Fibroblast of skin of back (primary cell): ENCODE measurements around the gene ZNF280D.
"Not testable (repeated sequence)": the region's sequence is repeated elsewhere in the genome, so short reads cannot be mapped to it uniquely, and the experiment has no call there.

Experiments
- DNase-seq: peaks from one replicate; pipeline ENCODE4 v3.0.0-alpha.2; 2013

ZNF280D gene

DNA sequence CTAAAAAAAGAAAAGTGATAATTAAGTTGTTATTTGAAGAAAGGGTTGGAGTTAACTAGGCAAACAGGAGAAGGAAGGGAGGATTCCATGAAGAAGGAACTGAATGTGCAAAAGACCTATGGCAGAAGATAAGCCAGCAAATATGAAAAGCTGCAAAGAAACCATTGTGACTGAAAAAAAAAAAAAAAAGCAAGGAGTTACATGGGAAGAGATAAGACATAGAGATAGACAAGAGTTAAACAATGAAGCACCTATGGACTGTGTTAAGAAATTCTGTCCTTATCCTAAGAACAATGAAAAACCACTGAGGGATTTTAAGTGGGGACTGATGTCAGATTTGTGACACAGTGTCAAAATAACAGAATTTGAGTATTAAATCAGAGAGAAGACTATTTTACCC lies 17.0 kb downstream of the ZNF280D start:
- DNase-seq: no peak

DNA sequence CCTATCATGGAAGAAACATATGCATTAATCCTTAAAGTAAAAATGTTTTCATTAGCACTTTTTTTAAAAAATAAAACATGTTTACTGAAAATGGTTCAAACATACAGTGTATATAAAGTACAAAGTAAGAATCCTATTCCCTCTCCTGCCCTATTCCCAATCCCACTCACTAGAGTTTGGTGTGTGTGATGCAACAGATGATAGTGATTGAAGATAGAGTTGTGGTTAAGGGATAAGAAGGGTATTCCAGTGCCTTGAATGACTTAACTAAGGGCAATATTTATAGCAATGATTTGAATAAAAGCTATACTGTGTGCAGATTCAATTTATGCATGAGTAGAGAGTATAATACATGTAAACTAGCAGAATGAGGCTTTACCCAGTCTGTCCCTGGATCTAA lies 18.1 kb downstream of the ZNF280D start:
- DNase-seq: no peak

GRCh38 chr15:56709502-56709901 lies 23.8 kb downstream of the ZNF280D start:
- not testable (repeated sequence) for DNase-seq

DNA sequence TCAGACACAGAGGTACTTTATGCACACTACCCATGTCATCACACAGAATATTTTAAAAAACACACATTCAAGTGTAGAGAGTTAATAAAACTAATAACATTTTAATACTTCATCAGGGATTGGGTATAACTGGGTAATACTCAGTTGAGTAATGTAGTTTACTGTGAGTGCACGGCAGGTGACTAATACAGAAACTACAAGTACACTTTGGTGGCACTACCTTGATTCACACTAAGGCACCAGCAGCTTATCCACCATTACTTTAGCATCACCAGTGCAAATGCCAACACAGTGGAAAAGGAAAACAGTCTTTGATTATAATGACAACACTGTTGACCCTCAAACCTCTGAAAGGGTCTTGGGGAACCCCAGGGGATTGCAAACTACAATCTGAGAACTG lies 33.6 kb downstream of the ZNF280D start:
- DNase-seq: no peak

DNA sequence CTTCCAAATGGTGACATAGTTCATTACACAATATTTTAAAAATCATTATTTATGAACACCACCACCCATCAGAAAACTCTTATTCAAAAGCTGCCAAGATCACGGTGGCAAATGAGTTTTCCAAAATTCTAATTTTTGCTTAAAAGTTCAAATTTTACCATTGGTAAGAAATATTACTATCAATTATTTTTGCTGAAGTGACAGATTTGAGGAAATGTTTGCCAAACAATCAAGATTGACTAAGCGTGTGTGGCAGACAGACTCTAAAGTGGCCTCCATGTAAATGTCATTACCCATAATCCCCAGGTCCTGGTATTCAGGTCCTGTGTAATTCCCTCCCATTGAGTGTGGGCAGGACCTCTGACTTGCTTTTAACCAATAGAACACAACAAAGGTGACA lies 35.0 kb downstream of the ZNF280D start:
- no peak for DNase-seq

DNA sequence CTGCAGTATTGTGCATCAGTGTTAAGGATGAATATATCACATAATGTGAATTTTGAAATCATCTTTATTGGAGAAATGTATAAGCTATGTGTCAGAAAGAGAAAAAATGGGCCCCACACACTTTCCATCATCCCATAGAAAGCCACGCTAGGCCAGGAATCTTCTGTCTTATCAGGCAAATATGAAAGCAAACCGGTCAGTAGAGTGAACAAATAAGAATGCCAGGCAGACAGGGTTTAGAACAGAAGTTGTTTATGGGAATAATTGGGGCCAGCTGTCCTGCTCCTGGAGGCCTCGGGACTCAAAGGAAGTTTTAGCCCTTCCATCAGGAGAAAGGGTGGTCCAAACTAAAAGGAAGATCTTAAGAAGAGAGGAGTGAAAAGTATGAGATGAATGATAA lies 39.5 kb downstream of the ZNF280D start:
- DNase-seq: peak; percentile 25

- DNase-seq: no peak
Observed at GRCh38 chr15:56690733-56691132, 42.6 kb downstream of the ZNF280D start.

DNA sequence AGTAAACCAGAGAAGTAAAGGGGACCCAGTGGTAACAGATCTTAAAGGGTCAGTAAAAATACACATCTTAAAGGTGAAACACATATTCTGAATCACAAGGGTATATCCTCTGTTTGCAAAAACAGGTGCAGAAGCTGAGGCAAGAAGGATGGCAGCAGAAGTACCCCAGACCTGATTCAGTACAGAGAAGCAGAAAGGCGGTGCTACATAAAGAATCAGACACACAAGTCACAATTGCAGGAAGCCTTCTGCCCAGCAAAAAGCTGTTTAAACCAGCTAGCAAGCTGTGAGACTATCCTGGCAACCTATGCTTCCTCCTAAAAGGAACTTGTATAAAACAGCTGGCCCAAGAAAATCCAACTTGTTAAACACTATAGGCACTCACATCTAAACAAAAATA lies 49.4 kb downstream of the ZNF280D start:
- DNase-seq: no peak

DNA sequence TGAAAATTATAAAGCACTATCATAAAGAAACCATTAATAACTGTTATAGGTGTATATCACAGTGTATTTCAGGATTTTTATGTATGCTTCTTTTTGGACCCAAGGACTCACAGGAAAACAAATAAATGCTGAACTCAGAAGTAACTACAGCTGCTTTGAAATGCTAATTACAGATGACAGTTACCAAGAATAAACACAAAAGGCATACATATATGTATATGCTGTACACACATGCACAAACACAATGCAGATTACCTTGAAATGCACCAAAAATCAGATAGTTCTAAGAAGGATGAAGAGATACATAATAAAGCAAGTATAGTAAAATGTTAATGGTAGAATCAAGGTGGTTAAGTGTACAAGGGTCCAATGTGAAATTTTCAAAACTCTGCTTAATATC lies 52.2 kb downstream of the ZNF280D start:
- DNase-seq: no peak

- no peak for DNase-seq
Observed at GRCh38 chr15:56679225-56679624, 54.1 kb downstream of the ZNF280D start.

- DNase-seq: no peak
Observed at GRCh38 chr15:56678571-56678970, 54.7 kb downstream of the ZNF280D start.

- no peak for DNase-seq
Observed at GRCh38 chr15:56677271-56677670, 56.0 kb downstream of the ZNF280D start.

GRCh38 chr15:56675930-56676329 lies 57.4 kb downstream of the ZNF280D start:
- DNase-seq: no peak

DNA sequence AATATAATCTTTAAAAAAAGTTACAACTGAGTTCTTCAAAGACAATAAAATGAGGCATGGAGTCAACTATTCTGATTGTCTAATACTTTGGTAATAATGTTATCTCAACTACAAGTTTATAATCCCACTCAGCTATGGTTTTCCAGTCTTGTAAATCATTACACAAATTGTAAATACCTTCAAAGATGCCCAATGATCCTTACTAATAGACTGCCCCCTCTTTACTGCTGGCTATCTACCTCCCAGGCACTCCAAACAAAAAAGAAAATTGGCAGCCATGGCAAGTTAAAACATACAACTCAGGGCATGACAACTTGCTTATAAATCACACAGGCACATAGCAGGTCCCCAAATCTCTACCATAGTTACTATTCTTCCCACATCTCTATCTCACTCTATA lies 58.5 kb downstream of the ZNF280D start:
- no peak for DNase-seq

GRCh38 chr15:56672721-56673120 lies 60.6 kb downstream of the ZNF280D start:
- DNase-seq: peak; percentile 45

DNA sequence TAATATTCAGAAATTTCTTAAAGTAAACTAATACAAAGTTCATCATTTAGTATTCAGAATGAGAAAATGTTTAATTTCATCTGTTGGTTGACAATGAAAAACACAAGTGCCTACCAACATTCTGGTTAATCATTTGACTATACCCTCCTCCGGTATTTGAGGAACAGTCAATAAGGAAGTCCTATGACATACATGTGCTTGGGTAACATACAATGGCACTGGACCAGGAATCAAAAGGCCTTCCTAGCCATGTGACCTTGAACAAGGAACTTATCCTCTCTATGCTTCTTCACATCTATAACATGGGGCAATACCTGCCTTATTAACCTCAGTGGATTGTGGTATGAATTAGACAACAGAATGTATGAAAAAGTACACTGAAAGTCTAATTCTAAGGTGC lies 65.8 kb downstream of the ZNF280D start:
- DNase-seq: no peak

DNA sequence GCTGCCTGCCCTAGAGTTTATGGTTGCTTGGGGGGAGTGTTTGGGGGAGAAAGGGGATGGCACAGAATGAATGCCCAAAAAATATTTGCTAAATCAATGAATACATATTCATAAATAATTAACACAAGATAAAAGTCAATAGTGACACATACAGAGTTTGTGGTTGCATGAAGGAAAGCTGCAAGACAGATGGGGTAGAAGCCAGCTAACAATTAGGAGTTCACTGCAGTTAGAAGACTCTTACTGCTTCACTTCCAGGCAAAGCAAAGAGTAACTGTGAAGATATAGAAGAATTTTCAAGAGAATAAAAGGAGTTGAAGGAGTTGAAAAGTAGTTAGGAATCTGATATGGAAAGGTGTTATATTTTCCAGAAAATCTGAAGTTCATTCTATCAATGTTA lies 72.4 kb downstream of the ZNF280D start:
- no peak for DNase-seq

- no peak for DNase-seq
Observed at GRCh38 chr15:56659197-56659596, 74.1 kb downstream of the ZNF280D start.

- no peak for DNase-seq
Observed at GRCh38 chr15:56654624-56655023, 78.7 kb downstream of the ZNF280D start.

DNA sequence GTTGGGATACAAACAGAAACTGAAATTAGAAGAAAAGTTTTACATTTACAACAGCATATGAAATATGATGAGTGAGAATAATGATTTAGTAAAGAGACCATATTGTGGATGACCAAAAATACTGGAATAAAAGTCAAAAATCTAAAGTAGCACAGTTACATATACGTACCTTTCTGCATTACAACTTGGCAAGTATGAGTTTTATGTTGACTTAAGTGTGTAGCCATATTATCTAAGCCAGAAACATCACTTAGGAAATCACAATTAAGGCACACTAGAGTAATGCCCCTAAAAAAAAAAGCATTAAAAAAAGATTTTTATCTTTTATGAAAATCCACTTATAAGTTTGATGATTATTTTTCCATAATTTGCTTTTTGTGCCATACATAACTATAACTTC lies 79.1 kb downstream of the ZNF280D start:
- no peak for DNase-seq

DNA sequence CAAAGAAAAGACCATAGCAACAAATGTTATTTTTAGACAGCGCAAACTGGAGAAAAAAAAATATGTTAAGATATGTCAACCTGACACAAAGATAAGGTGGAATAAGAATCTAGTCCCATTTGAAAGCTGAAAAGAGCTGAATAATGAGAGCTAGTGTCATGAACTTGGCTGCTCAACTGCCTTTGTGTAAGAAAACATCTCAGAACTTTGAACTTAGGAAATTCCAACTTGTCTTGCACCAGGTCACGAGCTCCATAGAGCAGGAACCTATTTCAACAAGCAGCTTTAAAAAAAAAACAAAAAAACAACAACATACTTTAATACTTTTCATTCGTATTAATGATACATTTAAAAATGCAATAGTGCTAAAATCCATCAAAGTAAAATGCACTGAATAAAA lies 79.5 kb downstream of the ZNF280D start:
- no peak for DNase-seq

DNA sequence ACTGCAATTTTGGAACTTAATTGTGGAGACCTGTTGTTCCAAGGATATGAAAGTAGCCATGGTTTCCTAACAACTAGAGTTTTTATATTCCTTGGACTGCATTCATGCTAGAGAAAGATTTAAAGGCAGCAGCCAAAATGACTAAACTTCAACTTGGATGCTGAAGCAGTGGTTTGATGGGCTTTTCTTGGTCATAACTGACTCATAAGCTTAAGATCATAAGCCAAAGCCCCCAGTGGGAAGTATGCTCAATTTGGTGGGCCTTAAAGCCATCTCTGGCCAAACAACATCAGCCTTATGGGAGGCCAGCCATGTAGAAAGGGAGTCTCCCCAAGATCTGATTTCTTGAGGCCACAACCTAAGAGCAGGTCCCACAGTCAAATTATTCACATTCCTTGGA lies 80.2 kb downstream of the ZNF280D start:
- no peak for DNase-seq

DNA sequence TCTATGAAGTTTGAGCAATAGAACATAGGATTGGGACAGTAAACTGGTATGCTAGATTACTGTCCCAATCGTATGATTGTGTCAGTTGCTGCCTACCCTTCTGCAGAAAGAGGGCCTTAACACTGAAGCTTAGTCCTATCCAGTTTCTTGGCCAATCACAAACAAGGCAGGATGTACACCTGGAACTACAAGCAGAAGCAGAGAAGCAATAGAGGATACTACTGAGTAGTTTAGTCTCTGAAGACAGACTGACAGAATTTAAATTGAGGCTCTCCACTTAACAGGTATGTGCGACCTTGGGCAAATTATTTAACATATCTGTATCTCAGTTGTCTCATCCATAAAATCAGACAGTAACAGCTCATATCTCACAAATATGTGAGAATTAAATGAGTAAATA lies 85.0 kb downstream of the ZNF280D start:
- DNase-seq: no peak

GRCh38 chr15:56640549-56640948 lies 92.8 kb downstream of the ZNF280D start:
- DNase-seq: no peak

DNA sequence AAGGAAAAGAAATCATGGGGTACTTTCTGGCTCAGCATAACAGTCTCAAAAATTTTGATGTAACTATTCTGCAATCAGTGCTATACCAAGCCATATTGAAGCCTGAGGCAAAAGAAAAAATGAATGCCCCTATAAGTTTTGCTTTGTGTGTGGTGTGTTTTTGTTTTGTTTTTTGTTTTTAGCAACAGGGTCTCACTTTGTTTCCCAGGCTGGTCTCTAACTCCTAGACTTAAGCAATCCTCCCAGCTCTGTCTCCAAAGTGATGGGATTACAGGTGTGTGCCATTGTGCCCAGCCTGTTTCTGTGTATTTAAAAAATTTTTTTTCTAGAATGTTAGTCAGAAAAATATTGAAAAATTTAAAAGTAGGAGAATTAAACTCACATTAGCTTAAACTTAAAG lies 93.2 kb downstream of the ZNF280D start:
- no peak for DNase-seq

DNA sequence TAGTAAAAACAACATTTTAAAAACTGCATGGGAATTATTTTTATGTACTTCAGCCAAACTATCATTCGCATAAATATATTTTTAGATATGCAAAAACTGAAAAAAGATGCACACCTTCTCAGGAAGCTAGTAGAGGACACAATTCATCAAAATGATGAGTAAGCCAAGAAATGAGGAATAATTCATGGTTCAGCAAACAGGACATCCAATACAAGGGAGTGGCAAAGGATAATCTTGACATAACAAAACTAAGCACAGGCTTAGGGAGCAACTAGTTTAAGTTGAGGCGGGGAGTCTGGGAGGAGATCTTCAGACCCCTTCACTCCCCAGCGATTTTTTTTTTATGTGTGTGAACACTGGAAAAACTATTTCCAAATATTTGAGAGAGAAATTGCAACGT lies 93.7 kb downstream of the ZNF280D start:
- no peak for DNase-seq
